ENCODE measurements around the gene KLHDC10.
"Not testable (repeated sequence)": the region's sequence is repeated elsewhere in the genome, so short reads cannot be mapped to it uniquely, and the experiment has no call there.

KLHDC10 gene

GRCh38 chr7:130162196-130162595 is 91.9 kb downstream of the KLHDC10 start:
- H3K4me3 Mint-ChIP-seq = no peak overlapping the region
- DNase-seq (ENCODE audit: low spot score in 2 of 2) = no peak
- H3K27me3 Mint-ChIP-seq = no peaks in the 10 kb centered on the region
- H3K36me3 Mint-ChIP-seq (ENCODE audit: insufficient read depth) = peaks cover 39% of the 10 kb centered on the region
- no peak for ATAC-seq (replicated peaks; ENCODE audit: extremely low read depth, poor library complexity, severe bottlenecking)
- no peaks in the 10 kb centered on the region for H3K4me1 Mint-ChIP-seq
- no peaks in the 10 kb centered on the region for H3K9me3 Mint-ChIP-seq
- no peak overlapping the region for H3K27ac Mint-ChIP-seq (ENCODE audit: low read depth)

DNA sequence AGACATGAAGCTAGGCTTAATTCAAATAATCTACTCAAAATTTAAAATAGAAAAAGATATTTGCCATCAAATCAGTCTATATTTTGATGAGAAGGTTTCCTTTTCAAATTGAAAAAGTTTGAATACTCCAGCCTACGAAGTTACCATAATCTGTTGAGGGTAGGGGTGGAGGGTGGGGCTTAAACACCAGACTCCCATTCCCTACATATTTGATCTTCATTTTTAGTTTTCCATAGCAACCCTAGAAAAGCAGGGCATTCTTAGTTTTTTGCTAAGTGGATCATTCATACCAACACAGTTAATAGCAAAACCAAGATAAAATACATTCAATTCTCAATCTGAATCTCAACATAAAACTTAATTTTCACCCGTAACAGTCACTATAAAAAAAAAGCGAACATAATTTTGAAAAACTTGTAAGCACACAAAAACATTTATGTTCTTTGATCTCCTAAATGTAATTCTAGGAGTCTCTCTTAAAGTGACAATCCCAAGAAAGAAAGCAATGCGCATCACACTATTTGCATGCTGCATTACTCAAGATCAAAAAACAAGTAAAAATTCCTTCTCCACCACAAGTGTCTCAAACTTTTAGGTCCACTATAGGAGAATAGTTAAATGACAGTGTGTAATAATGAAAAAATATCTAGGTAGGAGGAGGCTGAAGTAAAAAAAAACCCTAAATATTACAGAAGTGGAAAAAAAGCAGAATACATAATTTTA is 104.1 kb downstream of the KLHDC10 start:
- ATAC-seq (replicated peaks; ENCODE audit: extremely low read depth, poor library complexity, severe bottlenecking) (no peak), DNase-seq (ENCODE audit: low spot score in 2 of 2) (no peak)
- Mint-ChIP-seq H3K27me3 (no peaks in the 10 kb centered on the region), H3K36me3 (ENCODE audit: insufficient read depth) (peaks cover 56% of the 10 kb centered on the region), H3K9me3 (no peaks in the 10 kb centered on the region), H3K4me1 (no peaks in the 10 kb centered on the region), H3K27ac (ENCODE audit: low read depth) (no peak overlapping the region), H3K4me3 (no peak overlapping the region)

DNA sequence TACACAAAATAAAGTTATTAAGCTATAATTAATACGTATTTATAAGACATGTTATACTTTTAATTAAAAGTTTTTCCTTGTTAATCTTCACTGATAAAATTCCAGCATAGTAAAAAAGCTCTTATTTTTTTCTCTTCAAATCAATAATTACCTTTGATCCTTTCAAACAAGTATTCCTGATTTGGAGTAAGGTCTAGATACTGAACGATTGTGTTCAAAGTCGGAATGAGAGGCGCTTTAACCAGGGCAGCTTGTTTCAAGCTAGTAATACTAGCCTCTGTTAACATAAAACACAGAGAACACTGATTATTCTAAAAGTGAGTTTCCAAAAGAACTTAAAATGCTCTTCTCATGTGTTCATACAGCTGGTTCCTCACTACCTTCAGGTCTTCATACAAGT is 107.9 kb downstream of the KLHDC10 start:
- DNase-seq (ENCODE audit: low spot score in 2 of 2) = no peak
- H3K4me1 Mint-ChIP-seq = peaks cover 6% of the 10 kb centered on the region
- H3K27me3 Mint-ChIP-seq = no peaks in the 10 kb centered on the region
- no peaks in the 10 kb centered on the region for H3K9me3 Mint-ChIP-seq
- no peak for ATAC-seq (replicated peaks; ENCODE audit: extremely low read depth, poor library complexity, severe bottlenecking)
- H3K36me3 Mint-ChIP-seq (ENCODE audit: insufficient read depth) = peaks cover 52% of the 10 kb centered on the region
- H3K27ac Mint-ChIP-seq (ENCODE audit: low read depth) = no peak overlapping the region
- no peak overlapping the region for H3K4me3 Mint-ChIP-seq

DNA sequence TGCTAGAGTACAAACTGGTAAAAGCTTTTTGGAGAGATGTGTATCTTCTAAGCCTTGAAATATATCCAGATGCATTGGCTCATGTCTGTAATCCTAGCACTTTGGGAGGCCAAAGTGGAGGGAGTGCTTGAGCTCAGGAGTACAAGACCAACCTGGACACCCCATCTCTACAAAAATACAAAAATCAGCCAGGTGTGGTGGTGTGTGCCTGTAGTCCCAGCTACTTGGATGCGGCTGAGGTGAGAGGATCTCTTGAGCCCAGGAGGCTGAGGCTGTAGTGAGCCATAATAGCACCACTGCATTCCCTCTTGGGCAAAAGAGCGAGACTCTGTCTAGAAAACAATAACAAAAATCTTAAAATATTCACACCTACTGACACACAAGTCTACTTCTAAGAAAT is 109.3 kb downstream of the KLHDC10 start:
- peaks cover 48% of the 10 kb centered on the region for H3K36me3 Mint-ChIP-seq (ENCODE audit: insufficient read depth)
- no peaks in the 10 kb centered on the region for H3K9me3 Mint-ChIP-seq
- ATAC-seq (replicated peaks; ENCODE audit: extremely low read depth, poor library complexity, severe bottlenecking) = no peak
- H3K27ac Mint-ChIP-seq (ENCODE audit: low read depth) = no peak overlapping the region
- H3K27me3 Mint-ChIP-seq = no peaks in the 10 kb centered on the region
- no peak overlapping the region for H3K4me3 Mint-ChIP-seq
- DNase-seq (ENCODE audit: low spot score in 2 of 2) = no peak
- peaks cover 6% of the 10 kb centered on the region for H3K4me1 Mint-ChIP-seq

DNA sequence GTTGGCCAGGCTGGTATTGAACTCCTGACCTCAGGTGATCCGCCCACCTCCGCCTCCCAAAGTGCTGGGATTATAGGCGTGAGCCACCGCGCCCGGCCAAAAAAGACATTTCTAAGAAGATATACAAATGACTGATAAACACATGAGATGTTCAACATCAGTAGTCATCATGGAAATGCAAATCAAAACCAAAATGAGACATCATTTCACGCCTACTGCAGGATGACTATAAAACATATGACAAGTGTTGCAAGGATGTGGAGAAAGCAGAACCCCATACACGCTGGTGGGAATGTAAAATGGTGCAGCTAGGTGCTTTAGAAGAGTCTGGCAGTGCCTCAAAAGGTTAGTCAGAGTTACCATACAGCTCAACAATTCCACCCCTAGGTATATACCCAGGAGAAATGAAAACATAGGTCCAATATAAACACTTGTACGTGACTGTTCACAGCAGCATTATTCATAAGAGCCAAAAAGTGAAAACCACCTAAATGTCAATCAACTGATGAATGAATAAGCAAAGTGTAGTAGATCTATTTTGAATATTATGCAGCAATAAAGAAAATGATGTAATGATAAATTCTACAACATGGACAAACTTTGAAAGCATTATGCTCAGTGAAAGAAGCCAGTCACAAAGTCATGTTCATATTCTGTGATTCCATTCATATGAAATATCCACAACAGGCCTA is 110.4 kb downstream of the KLHDC10 start:
- Mint-ChIP-seq H3K4me1 (peaks cover 6% of the 10 kb centered on the region), H3K36me3 (ENCODE audit: insufficient read depth) (peaks cover 45% of the 10 kb centered on the region), H3K9me3 (no peaks in the 10 kb centered on the region), H3K27me3 (no peaks in the 10 kb centered on the region), H3K27ac (ENCODE audit: low read depth) (peak overlapping the region; percentile 74), H3K4me3 (no peak overlapping the region)
- ATAC-seq (replicated peaks; ENCODE audit: extremely low read depth, poor library complexity, severe bottlenecking) (no peak), DNase-seq (ENCODE audit: low spot score in 2 of 2) (no peak)

GRCh38 chr7:130181263-130181605 is 110.9 kb downstream of the KLHDC10 start:
- Mint-ChIP-seq H3K36me3 (ENCODE audit: insufficient read depth) (peaks cover 45% of the 10 kb centered on the region), H3K27ac (ENCODE audit: low read depth) (no peak overlapping the region), H3K9me3 (no peaks in the 10 kb centered on the region), H3K4me3 (no peak overlapping the region), H3K4me1 (peaks cover 6% of the 10 kb centered on the region), H3K27me3 (no peaks in the 10 kb centered on the region)
- ATAC-seq (replicated peaks; ENCODE audit: extremely low read depth, poor library complexity, severe bottlenecking) (no peak), DNase-seq (ENCODE audit: low spot score in 2 of 2) (no peak)

- Mint-ChIP-seq H3K4me1 (peaks cover 6% of the 10 kb centered on the region), H3K27ac (ENCODE audit: low read depth) (no peak overlapping the region), H3K27me3 (no peaks in the 10 kb centered on the region), H3K4me3 (no peak overlapping the region), H3K36me3 (ENCODE audit: insufficient read depth) (peaks cover 42% of the 10 kb centered on the region), H3K9me3 (no peaks in the 10 kb centered on the region)
- ATAC-seq (replicated peaks; ENCODE audit: extremely low read depth, poor library complexity, severe bottlenecking) (no peak), DNase-seq (ENCODE audit: low spot score in 2 of 2) (no peak)
Observed at GRCh38 chr7:130182990-130183389, 112.7 kb downstream of the KLHDC10 start.

- ATAC-seq (replicated peaks; ENCODE audit: extremely low read depth, poor library complexity, severe bottlenecking); H3K27ac Mint-ChIP-seq (ENCODE audit: low read depth); H3K4me1 Mint-ChIP-seq; H3K4me3 Mint-ChIP-seq; H3K9me3 Mint-ChIP-seq; H3K27me3 Mint-ChIP-seq; DNase-seq (ENCODE audit: low spot score in 2 of 2): not testable (repeated sequence)
- peaks cover 39% of the 10 kb centered on the region for H3K36me3 Mint-ChIP-seq (ENCODE audit: insufficient read depth)
Observed at GRCh38 chr7:130184349-130184748, 114.0 kb downstream of the KLHDC10 start.
